ENCODE results near the gene UBA3.

UBA3 gene

GRCh38 chr3:69119681-69120080, 39.5 kb upstream of the UBA3 start:
- H3K9ac ChIP-seq = no peak overlapping the region
- no peak overlapping the region for H3K4me2 ChIP-seq
- H3K27ac ChIP-seq = no peak overlapping the region; a peak in 1 of 22 replicates
- no peaks in the 10 kb centered on the region for H4K20me1 ChIP-seq
- no peaks in the 10 kb centered on the region for H3K9me3 ChIP-seq (replicated peaks in 1 of 11)
- no peaks in the 10 kb centered on the region for H3K27me3 ChIP-seq
- TF ChIP-seq Cebpa-rat (IDR thresholded peaks at IDR 0.05) = no peak
- H3K4me1 ChIP-seq = peaks cover 19 to 32% (median 27%) of the 10 kb centered on the region in 10 experiments
- H3K36me3 ChIP-seq = no peaks in the 10 kb centered on the region
- no peak overlapping the region for H3K4me3 ChIP-seq

- Histone ChIP-seq H4K20me1 (no peaks in the 10 kb centered on the region), H3K36me3 (no peaks in the 10 kb centered on the region), H3K4me2 (no peak overlapping the region), H3K27me3 (no peaks in the 10 kb centered on the region), H3K9me3 (replicated peaks in 1 of 11) (no peaks in the 10 kb centered on the region), H3K4me3 (no peak overlapping the region), H3K9ac (no peak overlapping the region), H3K27ac (no peak overlapping the region; a peak in 1 of 22 replicates), H3K4me1 (peaks cover 19 to 32% (median 27%) of the 10 kb centered on the region in 10 experiments)
- TF ChIP-seq Cebpa-rat (IDR thresholded peaks at IDR 0.05) = no peak
Measured at GRCh38 chr3:69119138-69119537, 39.0 kb upstream of the UBA3 start.

GRCh38 chr3:69118555-69118954, 38.4 kb upstream of the UBA3 start:
- no peaks in the 10 kb centered on the region for H4K20me1 ChIP-seq
- no peak overlapping the region for H3K9ac ChIP-seq
- no peak overlapping the region for H3K27ac ChIP-seq
- no peak for TF ChIP-seq Cebpa-rat (IDR thresholded peaks at IDR 0.05)
- H3K4me2 ChIP-seq = no peak overlapping the region
- no peaks in the 10 kb centered on the region for H3K9me3 ChIP-seq (replicated peaks in 1 of 11)
- H3K36me3 ChIP-seq = no peaks in the 10 kb centered on the region
- H3K4me3 ChIP-seq = no peak overlapping the region
- no peaks in the 10 kb centered on the region for H3K27me3 ChIP-seq
- H3K4me1 ChIP-seq = peaks cover 19 to 30% (median 26%) of the 10 kb centered on the region in 10 experiments

DNA sequence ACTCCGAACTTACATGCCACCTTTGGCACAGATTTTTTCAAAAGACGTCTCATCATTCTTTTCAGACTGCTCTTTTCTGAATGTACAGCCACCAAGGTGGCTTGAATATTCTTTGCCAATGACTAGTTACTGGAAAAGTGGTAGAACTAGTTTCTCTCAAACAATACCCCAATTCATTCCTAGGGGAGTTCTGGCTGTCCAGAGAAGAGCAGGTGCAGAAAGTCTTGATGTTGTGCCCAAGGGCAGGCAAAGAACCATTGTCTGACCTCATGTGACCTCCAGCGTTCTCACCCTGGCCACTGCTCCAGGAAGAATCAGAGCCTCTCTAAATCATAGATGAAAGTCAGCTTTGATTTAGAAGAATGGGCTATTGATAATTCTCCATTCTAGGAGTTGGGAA, 36.7 kb upstream of the UBA3 start:
- Histone ChIP-seq H3K9me3 (replicated peaks in 1 of 11) (no peaks in the 10 kb centered on the region), H3K4me2 (no peak overlapping the region), H3K4me3 (no peak overlapping the region), H3K9ac (no peak overlapping the region), H4K20me1 (no peaks in the 10 kb centered on the region), H3K27me3 (no peaks in the 10 kb centered on the region), H3K4me1 (peaks cover 9 to 14% (median 10%) of the 10 kb centered on the region in 10 experiments), H3K27ac (no peak overlapping the region), H3K36me3 (no peaks in the 10 kb centered on the region)
- TF ChIP-seq Cebpa-rat (IDR thresholded peaks at IDR 0.05) = no peak

DNA sequence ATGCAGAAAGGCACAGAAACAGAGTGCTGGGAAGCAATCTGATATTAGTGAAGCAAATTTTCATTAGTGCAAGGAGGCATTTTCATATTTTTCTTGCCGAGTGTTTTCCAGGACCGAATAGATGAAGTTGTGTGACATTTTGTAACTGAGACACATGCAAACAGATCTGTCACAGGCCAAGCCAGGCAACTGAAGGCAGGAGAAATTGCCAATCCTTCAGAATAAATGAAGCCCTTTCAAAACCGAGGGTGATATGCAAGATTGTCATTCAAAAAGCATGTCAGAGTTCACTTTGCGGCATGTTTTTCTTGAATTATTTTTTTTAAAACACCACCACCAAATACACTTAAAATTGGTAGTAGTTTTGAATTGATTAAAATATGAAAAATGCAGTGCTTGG, 36.0 kb upstream of the UBA3 start:
- no peaks in the 10 kb centered on the region for H4K20me1 ChIP-seq
- no peak overlapping the region for H3K4me3 ChIP-seq
- no peak for TF ChIP-seq Cebpa-rat (IDR thresholded peaks at IDR 0.05)
- no peak overlapping the region for H3K9ac ChIP-seq
- no peak overlapping the region for H3K27ac ChIP-seq
- no peaks in the 10 kb centered on the region for H3K27me3 ChIP-seq
- H3K4me1 ChIP-seq = peaks cover 2 to 6% (median 3%) of the 10 kb centered on the region in 10 experiments
- H3K4me2 ChIP-seq = no peak overlapping the region
- H3K9me3 ChIP-seq (replicated peaks in 1 of 11) = no peaks in the 10 kb centered on the region
- no peaks in the 10 kb centered on the region for H3K36me3 ChIP-seq

GRCh38 chr3:69115731-69116130, 35.6 kb upstream of the UBA3 start:
- Histone ChIP-seq H3K9ac (no peak overlapping the region), H3K9me3 (replicated peaks in 1 of 11) (no peaks in the 10 kb centered on the region), H3K36me3 (no peaks in the 10 kb centered on the region), H3K4me1 (0 out of 20 replicates have a peak, but pooled peaks cover 0 to 4% (median 0%) of the 10 kb centered on the region in 10 experiments), H3K27ac (no peak overlapping the region), H3K4me3 (no peak overlapping the region), H4K20me1 (no peaks in the 10 kb centered on the region), H3K4me2 (no peak overlapping the region; a peak in 1 of 22 replicates), H3K27me3 (no peaks in the 10 kb centered on the region)
- TF ChIP-seq Cebpa-rat (IDR thresholded peaks at IDR 0.05) = no peak

GRCh38 chr3:69113536-69113935, 33.4 kb upstream of the UBA3 start:
- Histone ChIP-seq H3K4me1 (0 out of 20 replicates have a peak, but pooled peaks cover 0 to 4% (median 0%) of the 10 kb centered on the region in 10 experiments), H3K27me3 (no peaks in the 10 kb centered on the region), H3K27ac (no peak overlapping the region), H3K4me3 (no peak overlapping the region), H3K9me3 (replicated peaks in 1 of 11) (no peaks in the 10 kb centered on the region), H3K4me2 (no peak overlapping the region), H3K36me3 (no peaks in the 10 kb centered on the region), H3K9ac (no peak overlapping the region), H4K20me1 (no peaks in the 10 kb centered on the region)
- TF ChIP-seq Cebpa-rat (IDR thresholded peaks at IDR 0.05) = no peak

DNA sequence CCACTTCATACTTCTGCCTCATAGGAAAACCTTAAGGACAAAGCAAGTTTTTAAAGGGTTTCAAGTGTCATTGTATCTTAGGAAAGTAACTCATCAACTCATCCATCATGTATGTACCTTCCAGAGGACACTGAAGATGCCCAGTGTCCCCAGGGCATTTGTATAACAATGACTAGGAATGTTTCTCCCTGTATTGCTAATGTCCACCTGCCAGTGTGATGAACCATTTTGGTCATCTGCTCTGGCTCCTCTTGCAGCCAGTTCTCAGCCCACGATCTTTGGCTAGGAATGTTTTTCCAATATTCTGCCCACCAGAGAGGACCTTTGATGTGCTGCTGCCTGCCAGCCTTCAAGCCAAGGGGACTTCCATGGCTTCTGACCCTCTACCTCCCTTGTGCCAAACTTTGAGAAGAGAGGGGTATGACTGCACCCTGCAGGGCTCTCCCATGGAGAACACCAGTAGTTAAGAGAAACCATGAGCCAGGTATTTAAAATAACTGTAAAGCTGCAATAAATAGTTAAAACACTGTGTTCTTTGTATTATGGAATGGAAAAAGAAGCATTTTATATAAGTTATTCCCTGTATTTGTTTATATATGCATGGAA, 30.9 kb upstream of the UBA3 start:
- H3K27me3 ChIP-seq = no peaks in the 10 kb centered on the region
- H3K9ac ChIP-seq = no peak overlapping the region
- no peak overlapping the region for H3K27ac ChIP-seq
- H3K9me3 ChIP-seq (replicated peaks in 1 of 11) = no peaks in the 10 kb centered on the region
- H3K4me3 ChIP-seq = no peak overlapping the region
- no peak for TF ChIP-seq Cebpa-rat (IDR thresholded peaks at IDR 0.05)
- no peak overlapping the region for H3K4me2 ChIP-seq
- peaks cover under 1 to 15% (median 6%) of the 10 kb centered on the region in 10 experiments; a peak in 18 of 20 replicates for H3K4me1 ChIP-seq
- no peaks in the 10 kb centered on the region for H4K20me1 ChIP-seq
- H3K36me3 ChIP-seq = peaks cover 0 to 11% (median 5%) of the 10 kb centered on the region in 11 experiments; a peak in 13 of 22 replicates

- Histone ChIP-seq H3K9me3 (replicated peaks in 1 of 11) (no peaks in the 10 kb centered on the region), H3K36me3 (peaks cover 10 to 33% (median 18%) of the 10 kb centered on the region in 11 experiments; a peak in 21 of 22 replicates), H3K27ac (no peak overlapping the region; a peak in 1 of 22 replicates), H4K20me1 (peaks cover 0 to 21% (median 0%) of the 10 kb centered on the region in 11 experiments; a peak in 2 of 22 replicates), H3K4me3 (no peak overlapping the region), H3K9ac (no peak overlapping the region), H3K4me2 (no peak overlapping the region), H3K4me1 (peaks cover 16 to 38% (median 28%) of the 10 kb centered on the region in 10 experiments), H3K27me3 (no peaks in the 10 kb centered on the region)
- no peak for TF ChIP-seq Cebpa-rat (IDR thresholded peaks at IDR 0.05)
Measured at GRCh38 chr3:69108811-69109210, 28.6 kb upstream of the UBA3 start.

GRCh38 chr3:69107841-69108240, 27.7 kb upstream of the UBA3 start:
- Histone ChIP-seq H3K9ac (no peak overlapping the region), H3K4me3 (no peak overlapping the region), H4K20me1 (peaks cover 0 to 31% (median 0%) of the 10 kb centered on the region in 11 experiments; a peak in 2 of 22 replicates), H3K27me3 (no peaks in the 10 kb centered on the region), H3K27ac (peak overlapping the region in 1 of 11 experiments; percentile 88; a peak in 2 of 22 replicates), H3K36me3 (peaks cover 19 to 43% (median 28%) of the 10 kb centered on the region in 11 experiments), H3K4me2 (no peak overlapping the region), H3K9me3 (replicated peaks in 1 of 11) (no peaks in the 10 kb centered on the region), H3K4me1 (peaks cover 16 to 46% (median 32%) of the 10 kb centered on the region in 10 experiments)
- no peak for TF ChIP-seq Cebpa-rat (IDR thresholded peaks at IDR 0.05)
